Stimulated activated CD8-positive, alpha-beta memory T cell treated with anti-CD3 and anti-CD28 coated beads, Interleukin-7, amount 100 ng/mL, for 24 hours (primary cell): Measurements from ENCODE around the gene EEF2KMT.
"Not testable (repeated sequence)": the region's sequence is repeated elsewhere in the genome, so short reads cannot be mapped to it uniquely, and the experiment has no call there.

ENCODE experiments used
- DNase-seq: peaks from one replicate; pipeline ENCODE4 v3.0.0-alpha.2; 2020; ENCODE audit warnings: low read depth

The EEF2KMT gene, protein sequence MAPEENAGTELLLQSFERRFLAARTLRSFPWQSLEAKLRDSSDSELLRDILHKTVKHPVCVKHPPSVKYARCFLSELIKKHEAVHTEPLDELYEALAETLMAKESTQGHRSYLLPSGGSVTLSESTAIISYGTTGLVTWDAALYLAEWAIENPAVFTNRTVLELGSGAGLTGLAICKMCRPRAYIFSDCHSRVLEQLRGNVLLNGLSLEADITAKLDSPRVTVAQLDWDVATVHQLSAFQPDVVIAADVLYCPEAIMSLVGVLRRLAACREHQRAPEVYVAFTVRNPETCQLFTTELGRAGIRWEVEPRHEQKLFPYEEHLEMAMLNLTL

DNA sequence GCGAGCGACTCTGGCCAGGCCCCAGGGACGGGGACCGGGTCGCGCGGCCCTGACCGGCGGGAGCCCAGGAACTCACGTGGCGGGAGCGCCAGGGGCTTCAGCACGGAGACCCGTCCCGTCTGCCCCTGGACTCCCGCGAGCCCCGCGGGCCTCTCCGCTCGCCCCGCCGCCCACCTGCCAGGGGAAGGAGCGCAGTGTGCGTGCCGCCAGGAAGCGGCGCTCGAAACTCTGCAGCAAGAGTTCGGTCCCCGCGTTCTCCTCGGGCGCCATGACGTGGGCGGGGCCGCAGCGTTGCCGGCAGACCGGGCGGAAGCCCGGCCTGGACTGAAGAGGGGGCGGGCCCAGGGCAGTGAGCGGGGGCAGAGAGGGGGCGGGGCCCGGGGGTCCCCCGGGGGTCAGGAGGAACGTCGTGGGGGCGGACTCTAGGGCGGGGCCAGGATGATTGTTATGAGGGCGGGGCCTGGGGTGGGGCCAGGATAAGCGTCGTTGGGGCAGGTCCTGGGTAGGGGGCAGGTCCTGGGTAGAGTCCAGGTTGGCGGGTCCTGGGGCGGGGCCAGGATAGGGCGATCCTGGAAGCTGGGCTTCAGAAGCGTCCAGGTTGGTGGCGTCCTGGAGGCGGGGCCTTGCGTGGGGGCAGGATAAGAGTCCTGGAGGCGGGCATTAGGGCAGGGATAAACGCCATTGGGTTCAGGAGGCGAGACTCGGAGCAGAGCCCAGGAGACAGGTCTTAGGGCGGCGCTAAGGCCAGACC is at the start of gene EEF2KMT:
TSS of gene EEF2KMT (minus strand) at position 326 of the 751 bp plus-strand sequence. CDS start at position 270, 56 bp downstream.
- peak; percentile 94 for DNase-seq

DNA sequence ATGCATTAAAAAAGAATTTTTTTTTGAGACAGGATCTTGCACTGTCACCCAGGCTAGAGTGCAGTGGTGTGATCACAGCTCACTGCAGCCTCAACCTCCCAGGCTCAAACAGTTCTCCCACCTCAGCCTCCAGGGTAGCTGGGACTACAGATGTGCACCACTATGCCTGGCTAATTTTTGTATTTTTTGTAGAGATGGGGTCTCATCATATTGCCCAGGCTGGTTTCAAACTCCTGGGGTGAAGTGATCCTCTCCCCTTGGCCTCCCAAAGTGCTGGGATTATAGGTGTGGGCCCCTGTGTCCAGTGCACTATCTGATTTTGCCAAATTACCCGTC is 47.0 kb upstream of the EEF2KMT start:
- not testable (repeated sequence) for DNase-seq

GRCh38 chr16:5143761-5144620 is 46.4 kb upstream of the EEF2KMT start:
- no peak for DNase-seq

GRCh38 chr16:5140151-5140550 is 42.6 kb upstream of the EEF2KMT start:
- DNase-seq: not testable (repeated sequence)

GRCh38 chr16:5134739-5135452 is 37.3 kb upstream of the EEF2KMT start:
- DNase-seq: not testable (repeated sequence)

DNA sequence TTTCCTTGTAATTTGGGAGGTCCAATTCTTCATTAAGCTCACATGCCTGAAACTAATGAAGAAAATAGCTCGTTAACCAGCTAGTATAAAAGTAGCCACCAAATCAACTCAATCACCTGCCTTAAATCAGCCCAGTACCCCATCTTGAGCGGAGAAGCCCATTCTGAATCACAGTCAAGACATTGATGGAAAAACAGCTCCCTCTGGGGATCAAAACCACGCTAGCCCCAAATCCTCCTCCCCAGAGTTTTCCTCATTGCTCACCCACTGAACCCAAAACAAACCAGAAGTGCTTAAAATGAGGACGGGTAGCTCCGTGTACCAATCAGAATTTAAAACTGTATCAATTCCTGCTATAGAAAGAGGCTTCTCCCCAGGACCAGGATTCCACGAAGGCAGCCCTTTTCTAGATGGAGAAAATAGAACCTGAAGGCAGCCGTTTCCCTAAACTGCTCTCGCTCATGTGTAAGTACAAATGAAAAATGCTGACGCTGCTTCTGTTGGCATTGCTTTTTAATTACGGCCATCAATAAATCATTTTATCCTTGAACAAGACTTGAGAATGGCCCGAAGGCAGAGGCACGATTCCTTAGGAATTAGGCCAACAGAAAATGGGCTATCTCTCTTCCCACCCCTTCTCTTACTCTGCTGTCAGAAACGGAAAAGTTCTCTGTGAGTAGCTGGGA is 35.5 kb upstream of the EEF2KMT start:
- not testable (repeated sequence) for DNase-seq

DNA sequence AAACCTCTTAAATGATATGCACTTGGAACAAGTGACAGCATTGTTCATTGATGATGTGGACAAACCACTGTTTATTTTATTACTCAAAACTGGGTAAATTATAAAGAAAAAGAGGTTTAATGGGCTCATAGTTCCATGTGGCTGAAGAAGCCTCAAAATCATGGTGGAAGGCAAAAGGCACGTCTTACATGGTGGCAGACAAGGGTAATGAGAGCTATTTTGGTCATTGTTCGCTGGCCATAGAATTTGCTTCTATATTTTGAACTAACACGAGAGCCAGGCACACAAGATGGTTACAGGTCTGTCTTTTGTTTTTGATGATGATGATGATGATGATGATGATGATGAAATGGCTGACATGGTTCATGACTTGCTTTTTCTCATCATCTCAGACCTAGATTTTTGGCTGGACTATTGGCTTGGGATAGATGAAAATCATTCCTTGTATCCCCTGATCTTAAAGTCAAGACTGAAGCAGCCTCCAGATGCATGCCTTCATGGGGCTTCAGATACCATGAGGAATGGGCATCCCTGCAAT is 33.9 kb upstream of the EEF2KMT start:
- DNase-seq: not testable (repeated sequence)

DNA sequence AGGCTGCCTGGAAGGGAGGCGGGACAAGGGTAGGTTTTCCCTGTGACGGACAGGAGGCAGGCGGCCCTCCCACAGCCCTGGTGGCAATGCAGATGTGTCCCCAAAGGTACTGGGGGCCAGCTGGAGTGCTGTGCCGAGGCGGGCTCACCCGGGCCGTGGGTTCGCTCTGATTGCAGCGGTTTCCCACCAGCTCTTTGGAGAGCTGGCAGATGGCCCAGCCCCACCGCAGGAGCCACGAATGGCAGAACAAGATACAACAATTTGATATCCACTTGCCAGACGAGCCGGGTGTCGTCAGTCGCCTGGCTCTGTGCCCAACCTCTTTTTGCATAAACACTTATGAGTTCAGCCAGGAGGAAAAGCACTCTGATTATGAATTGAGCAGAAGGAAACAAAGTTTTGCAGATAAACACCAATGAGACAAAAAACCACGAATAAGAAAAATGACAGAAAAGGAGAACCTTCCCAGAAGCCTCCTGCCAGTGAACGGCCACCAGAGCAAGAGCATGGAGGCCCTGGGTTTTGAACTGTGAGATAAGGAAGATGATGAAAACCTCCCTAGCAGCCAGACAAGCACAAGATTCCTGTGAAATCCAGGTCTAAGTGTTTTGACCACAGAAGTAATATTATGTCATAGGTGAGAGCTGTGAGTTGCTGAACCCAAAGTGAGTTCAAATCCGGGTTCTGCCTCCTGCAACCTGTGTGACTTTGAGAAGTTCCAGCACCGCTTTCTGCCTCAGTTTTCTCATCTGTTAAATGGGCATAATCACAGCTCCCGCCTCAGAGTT is 19.9 kb upstream of the EEF2KMT start:
- not testable (repeated sequence) for DNase-seq

- not testable (repeated sequence) for DNase-seq
These were observed 19.2 kb upstream of the EEF2KMT start for GRCh38 chr16:5116780-5117295.

- not testable (repeated sequence) for DNase-seq
These were observed 13.3 kb upstream of the EEF2KMT start for GRCh38 chr16:5110933-5111332.

DNA sequence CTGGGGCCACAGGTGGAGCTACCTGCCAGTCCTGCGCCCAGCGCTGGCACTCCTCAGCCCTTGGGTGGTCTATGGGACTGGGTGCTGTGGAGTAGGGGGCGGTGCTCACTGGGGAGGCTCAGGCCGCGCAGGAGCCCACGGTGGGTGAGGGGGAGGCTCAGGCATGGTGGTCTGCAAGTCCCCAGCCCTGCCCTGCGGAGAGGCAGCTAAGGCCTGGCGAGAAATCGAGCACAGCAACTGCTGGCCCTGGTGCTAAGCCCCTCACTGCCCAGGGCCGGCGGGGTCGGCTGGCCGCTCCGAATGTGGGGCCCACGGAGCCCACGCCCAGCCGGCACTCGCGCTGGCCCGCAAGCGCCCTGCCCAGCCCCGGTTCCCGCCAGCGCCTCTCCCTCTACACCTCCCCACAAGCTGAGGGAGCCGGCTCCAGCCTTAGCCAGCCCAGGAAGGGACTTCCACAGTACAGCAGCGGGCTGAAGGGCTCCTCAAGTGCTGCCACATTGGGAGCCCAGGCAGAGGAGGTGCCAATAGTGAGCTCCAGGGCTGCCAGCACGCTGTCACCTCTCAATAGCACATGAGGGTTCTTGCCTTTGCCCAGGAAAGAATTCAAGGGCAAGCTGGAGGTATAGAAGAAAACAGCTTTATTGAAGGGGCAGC is 11.0 kb upstream of the EEF2KMT start:
- no peak for DNase-seq

DNA sequence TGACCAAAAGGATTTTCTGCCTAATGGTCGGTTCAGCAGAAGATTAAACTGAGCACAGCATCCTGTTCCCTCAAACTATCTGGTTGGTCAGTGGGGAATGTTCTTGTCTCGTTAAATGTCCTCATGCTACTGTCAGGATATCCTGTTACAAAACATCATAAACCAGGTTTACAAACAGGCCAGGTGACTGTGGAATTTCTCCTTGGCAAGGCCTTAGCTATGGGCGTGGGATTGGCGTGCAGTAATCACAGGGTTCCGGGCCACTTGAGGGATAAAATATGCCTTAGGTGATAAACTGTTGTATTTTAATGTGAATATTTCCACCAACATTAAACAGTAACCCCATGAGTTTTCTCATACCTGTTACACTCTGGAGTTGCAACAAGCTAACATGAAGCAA is 7.4 kb upstream of the EEF2KMT start:
- not testable (repeated sequence) for DNase-seq

- DNase-seq: not testable (repeated sequence)
These were observed 5.9 kb upstream of the EEF2KMT start for GRCh38 chr16:5103296-5104032.

DNA sequence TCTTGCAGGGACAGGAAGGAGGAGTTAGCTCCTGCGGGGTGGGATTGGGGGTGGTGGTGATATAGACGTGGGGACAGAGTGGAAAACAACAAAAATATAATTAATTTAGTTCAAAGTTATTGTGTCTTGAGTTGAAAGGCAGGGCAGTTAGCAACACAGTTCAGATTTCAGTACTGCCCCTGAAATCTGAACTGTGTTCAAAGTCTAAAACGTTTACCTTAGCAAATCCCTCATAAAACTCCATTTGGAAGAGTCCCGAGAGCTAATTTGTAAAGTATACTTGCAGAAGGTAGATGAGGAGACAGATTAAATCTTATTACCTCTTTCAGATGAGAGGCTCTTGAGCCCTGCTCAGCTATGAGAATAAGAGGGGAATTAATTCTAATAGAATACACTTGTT is 1.6 kb upstream of the EEF2KMT start:
- DNase-seq: not testable (repeated sequence)

- not testable (repeated sequence) for DNase-seq
These were observed 895 bp upstream of the EEF2KMT start for GRCh38 chr16:5098221-5099159.

DNA sequence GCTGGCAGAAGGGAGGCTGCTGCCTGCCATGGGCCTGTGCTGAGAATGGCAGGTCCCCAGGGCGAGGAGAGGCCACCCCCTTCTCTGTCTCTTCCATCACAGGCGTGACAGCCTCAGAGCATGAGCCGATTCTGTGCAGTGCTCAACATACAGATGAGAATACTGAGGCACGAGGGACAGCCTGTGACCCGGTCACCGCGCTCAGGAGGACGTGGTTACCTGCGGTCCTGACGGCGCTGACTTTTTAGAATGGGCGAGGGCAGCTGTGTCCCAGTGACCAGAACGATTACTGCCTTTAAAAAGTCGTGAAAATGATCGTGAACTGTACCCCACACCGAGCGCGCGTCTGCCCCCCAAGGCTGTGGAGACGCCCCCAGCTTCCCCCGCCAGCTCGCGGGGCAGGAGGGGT is 530 bp downstream of the EEF2KMT start:
- DNase-seq: not testable (repeated sequence)

- DNase-seq: not testable (repeated sequence)
These were observed 1.0 kb downstream of the EEF2KMT start for GRCh38 chr16:5096437-5097060.
